HEK293 (cell line): ENCODE results near the gene SPATA16.

Experiments
- CTCF ChIA-PET: fragments of 350-600 bp; formaldehyde crosslinking; extraction: SDS; loops from one replicate; lab custom pipeline; 2021; ENCODE audit warnings: antibody characterized with exemption; lab: Yijun Ruan, JAX
- POLR2A ChIA-PET: fragments of 300-600 bp; formaldehyde crosslinking; extraction: SDS; loops from one replicate; lab custom pipeline; 2020; ENCODE audit warnings: antibody characterized with exemption, inconsistent platforms; lab: Yijun Ruan, JAX
- H3K27ac ChIP-seq: fragments of 200-500 bp; sonication (Bioruptor generic); 2 replicates; pipeline ENCODE4 v1.5.1; 2014; ENCODE audit warnings: low read depth, low read length, control low read depth, inconsistent platforms; ENCODE audit errors: extremely low read depth
- H3K36me3 ChIP-seq, 2 experiments: fragments of 200-500 bp in 1 of 2; sonication (Bioruptor generic) in 1 of 2; 1 replicate in 1 of 2; 2 replicates in 1 of 2; pipeline ENCODE4 v1.5.1; 2014 to 2017; ENCODE audit warnings: inconsistent platforms in 2 of 2, low read length in 2 of 2; ENCODE audit not compliant: control insufficient read depth in 2 of 2, insufficient read depth in 1 of 2
- H3K4me1 ChIP-seq: fragments of 200-500 bp; sonication (Bioruptor generic); 2 replicates; pipeline ENCODE4 v1.5.1; 2014; ENCODE audit warnings: mild to moderate bottlenecking, low read length, inconsistent platforms; ENCODE audit not compliant: control insufficient read depth, insufficient read depth
- H3K4me3 ChIP-seq: 2 replicates; pipeline ENCODE4 v1.5.1; 2011; ENCODE audit warnings: low read depth, mild to moderate bottlenecking, control low read depth, low read length, moderate library complexity
- H3K9me3 ChIP-seq: fragments of 200-500 bp; sonication (Bioruptor generic); 2 replicates; pipeline ENCODE4 v1.5.1; 2014; ENCODE audit warnings: low read depth, low read length, inconsistent platforms; ENCODE audit not compliant: control insufficient read depth, insufficient read depth
- KLF1 ChIP-seq: fragments of 450-650 bp; formaldehyde crosslinking; IDR thresholded peaks from 2 replicates; pipeline ENCODE4 v1.5.1; 2016; ENCODE audit warnings: missing biosample characterization, missing genetic modification characterization
- MEIS1 ChIP-seq: sonication (generic); formaldehyde crosslinking; IDR thresholded peaks from 2 replicates; pipeline ENCODE4 v1.8.1; 2022; ENCODE audit warnings: missing genetic modification reagents, mild to moderate bottlenecking, borderline replicate concordance
- RBAK ChIP-seq: fragments of 450-650 bp; formaldehyde crosslinking; IDR thresholded peaks from 2 replicates; pipeline ENCODE4 v1.5.1; 2016; ENCODE audit warnings: missing biosample characterization, missing genetic modification characterization
- WT1 ChIP-seq: fragments of 450-650 bp; formaldehyde crosslinking; IDR thresholded peaks from 2 replicates; pipeline ENCODE4 v1.5.1; 2016; ENCODE audit warnings: missing biosample characterization, missing genetic modification characterization
- YY2 ChIP-seq: fragments of 450-650 bp; formaldehyde crosslinking; IDR thresholded peaks from 2 replicates; pipeline ENCODE4 v1.5.1; 2016; ENCODE audit warnings: missing biosample characterization, missing genetic modification characterization
- ZBTB21 ChIP-seq: fragments of 450-650 bp; formaldehyde crosslinking; IDR thresholded peaks from 2 replicates; pipeline ENCODE4 v1.5.1; 2017; ENCODE audit warnings: missing biosample characterization, missing genetic modification characterization
- ZFP37 ChIP-seq: fragments of 450-650 bp; formaldehyde crosslinking; IDR thresholded peaks from 2 replicates; pipeline ENCODE4 v1.5.1; 2016; ENCODE audit warnings: missing biosample characterization, missing genetic modification characterization
- ZNF140 ChIP-seq: fragments of 450-650 bp; formaldehyde crosslinking; IDR thresholded peaks from 2 replicates; pipeline ENCODE4 v1.5.1; 2016; ENCODE audit warnings: missing biosample characterization, missing genetic modification characterization
- ZNF169 ChIP-seq: fragments of 450-650 bp; formaldehyde crosslinking; IDR thresholded peaks from 2 replicates; pipeline ENCODE4 v1.5.1; 2016; ENCODE audit warnings: missing biosample characterization, missing genetic modification characterization
- ZNF2 ChIP-seq: fragments of 450-650 bp; formaldehyde crosslinking; IDR thresholded peaks from 2 replicates; pipeline ENCODE4 v1.5.1; 2016; ENCODE audit warnings: missing biosample characterization, missing genetic modification characterization
- ZNF223 ChIP-seq: fragments of 450-650 bp; formaldehyde crosslinking; IDR thresholded peaks from 2 replicates; pipeline ENCODE4 v1.5.1; 2016; ENCODE audit warnings: missing biosample characterization, missing genetic modification characterization
- ZNF239 ChIP-seq: fragments of 450-650 bp; formaldehyde crosslinking; IDR thresholded peaks from 2 replicates; pipeline ENCODE4 v1.5.1; 2016; ENCODE audit warnings: missing biosample characterization, missing genetic modification characterization
- ZNF302 ChIP-seq: fragments of 450-650 bp; formaldehyde crosslinking; IDR thresholded peaks from 2 replicates; pipeline ENCODE4 v1.5.1; 2016; ENCODE audit warnings: missing biosample characterization, missing genetic modification characterization, low read depth
- ZNF366 ChIP-seq: fragments of 450-650 bp; formaldehyde crosslinking; conservative IDR thresholded peaks from 2 replicates; pipeline ENCODE4 v1.5.1; 2016; ENCODE audit warnings: missing biosample characterization, missing genetic modification characterization
- ZNF37A ChIP-seq: fragments of 450-650 bp; IDR thresholded peaks from 2 replicates; pipeline ENCODE4 v1.5.1; 2018; ENCODE audit warnings: missing biosample characterization, missing genetic modification characterization
- ZNF391 ChIP-seq: fragments of 450-650 bp; formaldehyde crosslinking; IDR thresholded peaks from 2 replicates; pipeline ENCODE4 v1.5.1; 2016; ENCODE audit warnings: low read depth, missing biosample characterization, missing genetic modification characterization, borderline replicate concordance
- ZNF416 ChIP-seq: fragments of 450-650 bp; formaldehyde crosslinking; IDR thresholded peaks from 2 replicates; pipeline ENCODE4 v1.5.1; 2016; ENCODE audit warnings: missing biosample characterization, missing genetic modification characterization
- ZNF549 ChIP-seq: fragments of 450-650 bp; IDR thresholded peaks from 2 replicates; pipeline ENCODE4 v1.5.1; 2018; ENCODE audit warnings: missing biosample characterization, missing genetic modification characterization, mild to moderate bottlenecking, inconsistent platforms, moderate library complexity
- ZNF558 ChIP-seq: fragments of 450-650 bp; formaldehyde crosslinking; IDR thresholded peaks from 2 replicates; pipeline ENCODE4 v1.5.1; 2016; ENCODE audit warnings: missing biosample characterization, missing genetic modification characterization
- ZNF561 ChIP-seq: fragments of 450-650 bp; IDR thresholded peaks from 2 replicates; pipeline ENCODE4 v1.5.1; 2018; ENCODE audit warnings: missing biosample characterization, missing genetic modification characterization, borderline replicate concordance
- ZNF623 ChIP-seq: fragments of 450-650 bp; formaldehyde crosslinking; IDR thresholded peaks from 2 replicates; pipeline ENCODE4 v1.5.1; 2016; ENCODE audit warnings: missing biosample characterization, missing genetic modification characterization
- ZNF629 ChIP-seq: fragments of 450-650 bp; formaldehyde crosslinking; IDR thresholded peaks from 2 replicates; pipeline ENCODE4 v1.5.1; 2017; ENCODE audit warnings: missing biosample characterization, missing genetic modification characterization
- TF ChIP-seq, protein P1 (sequence below): fragments of 450-650 bp; formaldehyde crosslinking; IDR thresholded peaks from 2 replicates; pipeline ENCODE4 v1.5.1; 2016; ENCODE audit warnings: missing biosample characterization, missing genetic modification characterization
- TF ChIP-seq, protein P2 (sequence below): fragments of 450-650 bp; formaldehyde crosslinking; IDR thresholded peaks from 2 replicates; pipeline ENCODE4 v1.5.1; 2016; ENCODE audit warnings: missing biosample characterization, missing genetic modification characterization
- TF ChIP-seq, protein P3 (sequence below): fragments of 450-650 bp; formaldehyde crosslinking; IDR thresholded peaks from 2 replicates; pipeline ENCODE4 v1.5.1; 2016; ENCODE audit warnings: missing biosample characterization, missing genetic modification characterization
- TF ChIP-seq, protein P4 (sequence below): fragments of 450-650 bp; formaldehyde crosslinking; IDR thresholded peaks from 2 replicates; pipeline ENCODE4 v1.5.1; 2016; ENCODE audit warnings: missing biosample characterization, missing genetic modification characterization

The SPATA16 gene

DNA sequence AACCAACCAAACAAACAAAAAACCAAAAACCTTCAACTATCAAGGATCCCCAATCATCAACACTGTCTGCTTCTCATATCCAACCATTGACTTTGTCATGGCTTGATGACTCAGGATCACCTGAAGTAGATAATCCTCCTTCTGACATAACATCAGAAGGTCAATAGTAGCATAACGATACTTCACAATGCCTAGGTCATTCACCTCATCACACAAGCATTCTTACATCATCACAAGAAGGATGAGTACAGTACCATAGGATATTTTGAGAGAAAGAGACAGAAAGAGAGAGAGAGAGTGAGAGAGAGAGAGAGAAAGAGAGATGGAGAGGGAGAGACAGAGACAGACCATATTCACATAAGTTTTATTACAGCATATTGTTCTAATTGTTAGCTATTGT is 42.1 kb downstream of the SPATA16 start:
- no peaks in the 10 kb centered on the region for H3K9me3 ChIP-seq
- no peak overlapping the region for H3K27ac ChIP-seq
- H3K4me1 ChIP-seq = no peaks in the 10 kb centered on the region
- H3K4me3 ChIP-seq = no peak overlapping the region
- POLR2A ChIA-PET = no interaction called here
- CTCF ChIA-PET = no interaction called here
- H3K36me3 ChIP-seq = no peaks in the 10 kb centered on the region
- TF ChIP-seq ZFP37 (tag by site-specific recombination) (peak; percentile 50; the same call in 1 of the 2 replicates), ZNF302 (tag by site-specific recombination) (no peak), ZBTB21 (tag by site-specific recombination) (peak; percentile 63; the same call in 1 of the 2 replicates), ZNF549 (no peak), ZNF561 (tag by site-specific recombination) (no peak), ZNF239 (no peak), YY2 (tag by site-specific recombination) (no peak), ZNF629 (tag by site-specific recombination) (peak; percentile 73), MEIS1 (no peak), RBAK (tag by site-specific recombination) (peak; percentile 57; the same call in 1 of the 2 replicates), ZNF416 (tag by site-specific recombination) (no peak), KLF1 (no peak), ZNF37A (tag by site-specific recombination) (no peak), ZNF558 (tag by site-specific recombination) (no peak), ZNF366 (peak; percentile 37; the same call in 1 of the 2 replicates), ZNF391 (no peak), ZNF223 (tag by site-specific recombination) (no peak), WT1 (tag by site-specific recombination) (no peak), ZNF140 (no peak), ZNF2 (tag by site-specific recombination) (no peak), ZNF623 (no peak), ZNF169 (tag by site-specific recombination) (no peak)
- TF ChIP-seq, protein P1, sequence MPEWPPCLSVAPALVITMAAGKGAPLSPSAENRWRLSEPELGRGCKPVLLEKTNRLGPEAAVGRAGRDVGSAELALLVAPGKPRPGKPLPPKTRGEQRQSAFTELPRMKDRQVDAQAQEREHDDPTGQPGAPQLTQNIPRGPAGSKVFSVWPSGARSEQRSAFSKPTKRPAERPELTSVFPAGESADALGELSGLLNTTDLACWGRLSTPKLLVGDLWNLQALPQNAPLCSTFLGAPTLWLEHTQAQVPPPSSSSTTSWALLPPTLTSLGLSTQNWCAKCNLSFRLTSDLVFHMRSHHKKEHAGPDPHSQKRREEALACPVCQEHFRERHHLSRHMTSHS (tag by site-specific recombination) = no peak
- TF ChIP-seq, protein P2, sequence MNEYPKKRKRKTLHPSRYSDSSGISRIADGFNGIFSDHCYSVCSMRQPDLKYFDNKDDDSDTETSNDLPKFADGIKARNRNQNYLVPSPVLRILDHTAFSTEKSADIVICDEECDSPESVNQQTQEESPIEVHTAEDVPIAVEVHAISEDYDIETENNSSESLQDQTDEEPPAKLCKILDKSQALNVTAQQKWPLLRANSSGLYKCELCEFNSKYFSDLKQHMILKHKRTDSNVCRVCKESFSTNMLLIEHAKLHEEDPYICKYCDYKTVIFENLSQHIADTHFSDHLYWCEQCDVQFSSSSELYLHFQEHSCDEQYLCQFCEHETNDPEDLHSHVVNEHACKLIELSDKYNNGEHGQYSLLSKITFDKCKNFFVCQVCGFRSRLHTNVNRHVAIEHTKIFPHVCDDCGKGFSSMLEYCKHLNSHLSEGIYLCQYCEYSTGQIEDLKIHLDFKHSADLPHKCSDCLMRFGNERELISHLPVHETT = no peak
- TF ChIP-seq, protein P3, sequence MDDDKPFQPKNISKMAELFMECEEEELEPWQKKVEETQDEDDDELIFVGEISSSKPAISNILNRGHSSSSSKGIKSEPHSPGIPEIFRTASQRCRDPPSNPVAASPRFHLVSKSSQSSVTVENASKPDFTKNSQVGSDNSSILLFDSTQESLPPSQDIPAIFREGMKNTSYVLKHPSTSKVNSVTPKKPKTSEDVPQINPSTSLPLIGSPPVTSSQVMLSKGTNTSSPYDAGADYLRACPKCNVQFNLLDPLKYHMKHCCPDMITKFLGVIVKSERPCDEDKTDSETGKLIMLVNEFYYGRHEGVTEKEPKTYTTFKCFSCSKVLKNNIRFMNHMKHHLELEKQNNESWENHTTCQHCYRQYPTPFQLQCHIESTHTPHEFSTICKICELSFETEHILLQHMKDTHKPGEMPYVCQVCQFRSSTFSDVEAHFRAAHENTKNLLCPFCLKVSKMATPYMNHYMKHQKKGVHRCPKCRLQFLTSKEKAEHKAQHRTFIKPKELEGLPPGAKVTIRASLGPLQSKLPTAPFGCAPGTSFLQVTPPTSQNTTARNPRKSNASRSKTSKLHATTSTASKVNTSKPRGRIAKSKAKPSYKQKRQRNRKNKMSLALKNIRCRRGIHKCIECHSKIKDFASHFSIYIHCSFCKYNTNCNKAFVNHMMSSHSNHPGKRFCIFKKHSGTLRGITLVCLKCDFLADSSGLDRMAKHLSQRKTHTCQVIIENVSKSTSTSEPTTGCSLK = no peak
- TF ChIP-seq, protein P4, sequence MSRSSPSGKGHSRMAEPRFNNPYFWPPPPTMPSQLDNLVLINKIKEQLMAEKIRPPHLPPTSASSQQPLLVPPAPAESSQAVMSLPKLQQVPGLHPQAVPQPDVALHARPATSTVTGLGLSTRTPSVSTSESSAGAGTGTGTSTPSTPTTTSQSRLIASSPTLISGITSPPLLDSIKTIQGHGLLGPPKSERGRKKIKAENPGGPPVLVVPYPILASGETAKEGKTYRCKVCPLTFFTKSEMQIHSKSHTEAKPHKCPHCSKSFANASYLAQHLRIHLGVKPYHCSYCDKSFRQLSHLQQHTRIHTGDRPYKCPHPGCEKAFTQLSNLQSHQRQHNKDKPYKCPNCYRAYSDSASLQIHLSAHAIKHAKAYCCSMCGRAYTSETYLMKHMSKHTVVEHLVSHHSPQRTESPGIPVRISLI (tag by site-specific recombination) = no peak
